Measurements from ENCODE around the gene CARMIL1. TPM values are rescaled to one million over a fixed set of nuclear protein-coding genes. Genes with fewer than 3 reads are reported as not detected.

CARMIL1 gene
- total RNA-seq, 1 donor, result 38.7 TPM

- H3K4me3 ChIP-seq (ENCODE audit: low read depth, low read length), result no peak overlapping the region
- DNase-seq (ENCODE audit: low read depth), result peak; percentile 82
- TF ChIP-seq CTCF (IDR thresholded peaks at IDR 0.05; ENCODE audit: insufficient read depth, low read length), result no peak
Measured at GRCh38 chr6:25342802-25343201, 63.6 kb downstream of the CARMIL1 start.

- no peak for TF ChIP-seq CTCF (IDR thresholded peaks at IDR 0.05; ENCODE audit: insufficient read depth, low read length)
- no peak for DNase-seq (ENCODE audit: low read depth)
- H3K4me3 ChIP-seq (ENCODE audit: low read depth, low read length), result no peak overlapping the region
Measured at GRCh38 chr6:25343984-25344383, 64.8 kb downstream of the CARMIL1 start.

GRCh38 chr6:25344827-25345226 lies 65.7 kb downstream of the CARMIL1 start:
- DNase-seq (ENCODE audit: low read depth), result no peak
- TF ChIP-seq CTCF (IDR thresholded peaks at IDR 0.05; ENCODE audit: insufficient read depth, low read length), result no peak
- H3K4me3 ChIP-seq (ENCODE audit: low read depth, low read length), result no peak overlapping the region

- TF ChIP-seq CTCF (IDR thresholded peaks at IDR 0.05; ENCODE audit: insufficient read depth, low read length), result no peak
- DNase-seq (ENCODE audit: low read depth), result no peak
- H3K4me3 ChIP-seq (ENCODE audit: low read depth, low read length), result no peak overlapping the region
Measured at GRCh38 chr6:25346064-25346463, 66.9 kb downstream of the CARMIL1 start.

GRCh38 chr6:25350573-25350972 lies 71.4 kb downstream of the CARMIL1 start:
- DNase-seq (ENCODE audit: low read depth), result peak; percentile 39
- no peak for TF ChIP-seq CTCF (IDR thresholded peaks at IDR 0.05; ENCODE audit: insufficient read depth, low read length)
- H3K4me3 ChIP-seq (ENCODE audit: low read depth, low read length), result no peak overlapping the region

GRCh38 chr6:25351485-25351884 lies 72.3 kb downstream of the CARMIL1 start:
- TF ChIP-seq CTCF (IDR thresholded peaks at IDR 0.05; ENCODE audit: insufficient read depth, low read length), result no peak
- DNase-seq (ENCODE audit: low read depth), result no peak
- no peak overlapping the region for H3K4me3 ChIP-seq (ENCODE audit: low read depth, low read length)

GRCh38 chr6:25352285-25352684 lies 73.1 kb downstream of the CARMIL1 start:
- no peak overlapping the region for H3K4me3 ChIP-seq (ENCODE audit: low read depth, low read length)
- no peak for TF ChIP-seq CTCF (IDR thresholded peaks at IDR 0.05; ENCODE audit: insufficient read depth, low read length)
- no peak for DNase-seq (ENCODE audit: low read depth)
